GM11168 (cell line): Measurements from ENCODE around the gene NTF3.

ENCODE experiments used
- in situ Hi-C: fragments of 300-500 bp; cut with MboI; formaldehyde crosslinking; loops from one replicate; pipeline ENCODE4 v1.12.0; 2022; ENCODE audit warnings: low sequenced_read_pairs; ENCODE audit not compliant: unreplicated experiment

The NTF3 gene

DNA sequence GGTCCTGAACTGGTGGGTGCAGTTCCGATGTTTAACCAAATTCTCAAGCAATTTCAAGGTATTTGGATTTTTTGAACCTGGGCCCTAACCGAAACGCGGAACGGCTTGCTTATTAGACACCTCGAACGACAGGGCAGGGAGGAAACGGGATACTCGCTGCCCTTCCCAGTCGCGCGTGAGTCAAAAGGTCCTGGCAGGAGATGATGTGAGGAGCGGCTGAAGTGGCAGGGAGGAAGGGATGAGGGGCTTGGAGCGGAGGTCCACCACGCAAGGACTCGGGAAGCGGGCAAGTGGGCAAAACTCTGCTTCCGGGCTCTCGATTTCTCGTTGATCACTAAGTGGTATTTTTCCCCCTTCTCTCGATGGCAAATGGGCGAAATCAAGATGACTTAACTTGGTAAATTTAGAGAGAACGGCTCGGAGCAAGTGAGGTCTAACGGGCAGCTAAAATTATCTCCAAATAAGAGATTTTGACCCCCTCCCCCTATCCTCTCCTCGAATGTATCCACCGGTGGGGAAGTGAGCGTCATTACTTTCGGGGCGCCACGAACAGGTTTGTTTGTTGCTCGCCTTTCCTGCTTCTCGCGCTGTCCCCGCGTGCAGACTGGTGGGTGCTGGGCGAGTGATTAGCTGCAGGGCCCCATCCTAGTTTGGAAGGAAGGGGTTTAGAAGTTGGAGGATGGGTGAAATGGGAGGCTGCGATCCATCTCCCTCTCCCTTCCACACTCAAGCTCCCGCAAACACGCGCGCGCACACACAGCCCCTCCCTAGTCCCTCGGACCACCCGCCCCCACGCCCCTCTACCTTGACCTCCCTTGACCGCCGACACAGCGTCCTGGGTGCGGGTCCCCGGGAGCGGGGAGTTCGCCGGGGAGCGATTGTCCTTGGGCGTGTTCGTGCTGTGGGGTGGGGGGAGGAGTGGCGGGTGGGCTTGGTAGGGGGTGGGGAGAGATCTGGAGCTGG, 986 bp upstream of the NTF3 start:
- in situ Hi-C loops = no loop called here

DNA sequence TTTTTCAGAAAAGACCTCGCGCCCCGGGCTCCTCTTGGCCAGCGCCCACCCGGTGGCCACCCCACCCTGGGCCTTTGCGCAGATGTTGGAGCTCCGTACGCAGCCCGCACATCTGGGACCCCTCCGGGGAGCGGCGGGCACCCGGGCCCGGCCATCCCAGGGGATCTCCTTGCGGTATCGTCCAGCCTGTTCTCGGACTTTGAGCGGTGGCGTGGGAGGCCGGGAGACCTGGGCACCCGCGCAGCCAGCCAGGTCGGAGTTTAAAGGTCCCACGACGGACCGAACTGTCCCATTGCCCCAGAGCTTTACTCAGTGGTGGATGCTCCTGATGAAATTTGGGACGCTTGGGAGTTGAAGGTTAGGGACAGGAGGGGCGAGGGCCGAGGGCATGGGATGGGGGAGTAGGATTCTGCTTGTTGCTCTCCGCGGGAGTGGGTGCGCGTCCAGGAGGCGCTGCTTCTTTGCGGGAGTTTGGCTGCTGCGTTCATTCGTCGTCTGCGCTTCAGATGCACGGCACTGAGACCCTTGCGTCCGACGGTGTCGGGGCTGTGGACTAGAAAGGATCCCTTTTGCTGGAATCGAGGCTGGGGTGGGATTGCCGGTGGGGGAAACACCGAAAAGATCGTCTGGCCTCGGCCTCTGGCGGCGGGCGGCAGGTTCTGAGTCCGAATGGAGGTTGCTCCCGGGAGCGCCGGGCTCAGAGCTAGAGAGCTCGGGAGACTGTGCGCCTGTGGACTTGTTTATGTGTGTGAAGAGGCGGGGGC, 1.4 kb downstream of the NTF3 start:
- in situ Hi-C loops = no loop called here

DNA sequence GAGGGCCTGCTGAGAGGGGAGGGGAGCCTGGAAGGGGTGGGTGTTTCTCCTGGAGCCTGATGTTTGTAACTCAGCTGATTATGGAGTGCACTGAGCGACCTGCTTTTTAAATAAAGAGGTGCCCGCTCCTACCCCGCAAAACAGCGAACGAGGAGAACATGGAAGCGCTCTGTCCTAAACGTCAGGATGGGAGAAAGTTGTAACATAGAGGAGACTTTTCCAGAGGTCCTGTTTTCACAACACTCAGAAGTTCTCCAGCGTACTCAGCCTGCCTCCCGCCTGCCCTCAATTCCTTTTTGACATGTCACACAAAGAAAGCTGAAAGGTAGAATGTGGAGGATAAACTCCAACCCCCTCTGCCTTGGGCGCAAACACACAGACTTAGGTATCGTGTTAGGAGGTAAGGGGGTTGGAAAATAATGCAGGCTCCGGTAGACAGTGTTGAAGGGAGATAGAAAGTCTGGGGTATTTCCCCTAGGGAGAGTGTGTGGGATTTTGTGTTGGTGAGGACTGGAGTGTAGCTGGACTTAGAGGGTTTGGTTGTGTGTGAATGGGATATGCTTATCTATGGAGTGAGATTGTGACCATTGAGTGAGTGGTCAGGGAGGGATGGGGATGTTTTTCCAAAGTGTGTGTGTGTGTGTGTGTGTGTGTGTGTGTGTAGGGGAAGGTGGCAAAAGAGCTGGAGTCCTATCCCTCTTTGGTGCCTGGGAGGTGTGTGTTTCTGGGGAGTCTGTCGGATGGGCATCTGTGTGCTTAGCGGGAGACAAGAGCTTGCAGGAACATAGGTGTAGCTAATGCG, 2.1 kb downstream of the NTF3 start:
- in situ Hi-C loops = no loop called here

DNA sequence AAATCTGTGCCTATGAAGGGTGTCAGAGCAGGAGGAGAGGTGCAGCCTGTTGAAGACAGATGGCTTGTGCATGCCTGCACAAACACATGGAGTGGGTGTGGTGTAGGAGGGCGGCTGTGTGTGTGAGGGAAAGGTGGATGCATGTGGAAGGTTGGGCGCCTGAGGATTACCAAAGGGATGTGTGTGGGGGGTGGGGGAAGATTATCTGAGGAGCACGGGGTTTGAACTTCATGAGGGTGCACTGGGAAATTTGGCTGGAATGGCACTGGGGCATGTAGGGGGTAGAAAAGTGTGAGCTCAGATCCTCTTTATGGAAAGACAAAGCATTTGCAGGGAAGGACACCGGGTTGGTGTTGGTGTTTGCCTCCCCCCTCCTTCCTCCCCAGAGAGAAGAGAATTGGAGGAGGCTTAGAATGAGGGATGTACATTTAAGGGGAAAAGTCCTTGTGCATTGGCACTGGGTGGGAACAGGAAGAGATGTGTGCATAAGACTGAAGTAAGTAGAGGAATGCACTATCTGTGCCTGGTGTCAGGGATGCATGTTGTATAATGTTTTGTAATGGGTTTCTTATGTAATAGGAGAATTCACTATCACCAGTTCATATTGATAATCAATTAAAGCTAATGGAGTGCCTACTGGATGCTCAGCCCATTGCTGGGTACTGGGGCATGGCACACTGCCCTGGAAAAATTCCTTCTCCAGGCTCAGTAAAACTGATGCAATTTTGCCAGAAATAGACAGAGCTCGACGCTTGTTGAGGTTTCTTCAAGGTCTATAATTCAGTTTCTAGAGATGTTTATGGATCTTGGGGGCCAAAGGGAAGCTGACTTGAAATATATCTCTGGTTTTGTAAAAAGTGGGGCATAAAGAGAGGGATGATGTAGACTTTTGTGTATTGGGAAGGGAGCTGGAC, 3.0 kb downstream of the NTF3 start:
- in situ Hi-C loops = no loop called here

DNA sequence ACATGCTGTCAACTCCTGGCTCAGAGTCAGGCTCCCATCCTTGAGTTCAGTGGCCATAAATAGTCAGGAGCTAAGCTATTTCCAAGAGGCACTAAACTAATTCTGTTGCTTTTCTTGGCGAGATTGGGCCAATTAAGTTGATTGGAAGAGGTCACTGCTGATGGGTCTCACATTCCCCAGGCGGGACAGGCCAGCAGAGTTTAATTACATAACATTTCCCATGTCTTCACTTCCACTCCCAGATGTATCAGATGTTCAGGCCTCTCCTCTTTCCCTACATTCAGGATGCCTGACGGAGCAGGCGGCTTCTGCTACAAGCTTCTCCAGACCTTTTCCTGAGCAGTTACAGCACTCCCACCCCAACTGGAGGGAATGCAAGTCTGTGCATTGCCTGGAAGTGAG, 5.3 kb downstream of the NTF3 start:
- in situ Hi-C loops = no loop called here

DNA sequence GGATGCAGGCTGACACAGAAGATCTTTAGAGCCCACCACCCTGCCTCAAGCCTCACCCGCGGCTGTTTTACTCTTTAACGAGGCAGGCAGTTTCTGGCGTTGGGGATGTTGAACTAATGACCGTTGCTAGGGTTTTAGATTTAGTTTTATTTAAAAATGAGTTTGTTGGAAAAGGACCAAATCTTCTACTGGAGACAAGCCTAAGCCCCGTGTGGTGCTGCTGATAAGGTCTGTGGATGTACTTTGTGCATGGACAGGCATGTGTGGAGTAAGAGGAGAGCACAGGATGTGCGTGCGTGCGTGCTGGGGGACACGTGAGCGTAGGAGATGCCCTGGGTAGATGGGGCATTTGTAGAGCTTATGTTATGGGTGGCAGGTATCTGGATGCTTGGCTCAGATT, 5.7 kb downstream of the NTF3 start:
- in situ Hi-C loops = no loop called here

DNA sequence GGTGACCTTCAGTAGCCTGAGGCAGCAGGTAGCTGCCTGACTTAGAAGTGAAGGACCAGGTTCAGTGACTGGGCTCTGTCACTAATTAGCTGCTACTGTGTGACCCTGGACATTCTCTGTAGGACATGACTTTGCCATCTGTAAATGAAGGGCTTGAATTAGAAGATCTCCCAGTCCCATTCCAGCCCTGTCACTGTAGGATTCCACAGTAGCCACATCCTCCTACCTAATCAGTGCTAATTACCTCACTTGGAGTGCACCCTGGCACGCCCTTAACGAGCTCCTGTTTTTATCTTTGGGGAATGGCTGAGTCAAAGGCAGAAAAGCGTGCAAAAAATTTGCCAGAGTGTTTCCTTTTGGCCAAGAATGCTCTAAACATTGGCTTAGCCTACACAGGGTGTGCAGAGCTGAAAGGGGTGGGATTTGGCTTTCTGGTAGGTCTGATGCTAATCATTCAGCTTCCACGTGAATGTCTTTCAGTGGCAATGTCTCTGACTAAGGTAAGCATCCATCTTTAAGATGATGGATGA, 6.8 kb downstream of the NTF3 start:
- in situ Hi-C loops = no loop called here

DNA sequence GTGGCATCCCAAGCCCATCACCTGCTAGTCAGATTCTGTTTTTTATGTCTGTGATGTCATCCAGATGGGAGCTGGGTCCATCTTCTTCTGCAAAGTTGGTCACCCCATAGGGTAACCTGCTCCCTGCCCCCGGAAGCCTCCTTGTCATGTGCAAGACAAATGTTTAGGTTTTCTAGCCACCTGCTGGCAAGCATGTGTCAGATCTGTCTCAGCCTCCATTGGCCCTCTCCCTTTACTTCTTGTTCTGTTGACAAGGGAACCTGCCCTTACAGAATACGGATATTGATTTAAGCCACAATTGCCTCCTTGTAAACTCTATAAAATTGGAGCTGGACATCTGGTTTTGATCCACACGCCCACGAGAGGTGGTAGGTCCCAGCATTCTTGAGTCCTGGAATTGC, 7.5 kb downstream of the NTF3 start:
- in situ Hi-C loops = no loop called here

DNA sequence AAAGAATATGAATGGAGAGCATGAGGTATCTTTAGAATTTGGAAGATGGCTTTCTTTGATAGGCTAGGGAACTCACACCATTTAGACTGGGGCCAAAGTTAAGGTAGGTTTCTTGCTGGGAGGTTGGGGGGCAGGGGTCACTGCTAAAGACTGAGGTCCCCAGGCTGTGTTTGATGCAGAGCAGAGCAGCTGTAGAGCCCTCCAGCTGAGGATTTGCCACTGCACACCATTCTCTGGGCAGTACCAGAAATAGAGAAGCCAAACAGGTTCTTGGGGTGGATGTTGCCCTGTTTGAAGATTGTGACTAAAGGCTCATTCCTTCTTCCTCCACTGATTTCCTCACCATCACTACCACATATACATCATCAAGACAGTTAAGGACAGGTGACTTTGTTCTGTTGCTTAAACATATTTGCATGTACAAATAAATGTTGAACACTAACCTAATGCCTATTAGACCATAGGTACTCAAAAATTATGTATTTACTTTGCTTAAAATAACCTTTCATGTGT, 7.9 kb downstream of the NTF3 start:
- in situ Hi-C loops = no loop called here

DNA sequence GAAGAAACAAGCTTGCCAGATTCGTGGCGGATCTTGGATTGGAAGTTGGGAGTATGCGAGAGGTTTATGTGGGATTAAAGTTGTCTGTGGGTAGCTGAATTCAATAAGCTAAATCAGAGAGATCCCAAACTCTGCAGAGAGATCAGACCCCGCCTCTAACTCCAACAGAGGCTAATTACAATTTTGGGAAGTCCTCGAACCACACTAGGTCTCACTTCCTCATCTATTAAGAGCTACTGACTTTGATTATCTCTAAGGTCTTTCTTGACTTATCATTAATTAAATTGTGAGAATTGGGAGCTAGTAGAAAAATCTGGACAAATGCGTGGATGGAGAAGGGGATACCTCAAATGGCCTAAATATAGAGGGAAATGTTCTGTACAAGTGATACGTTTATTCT, 9.1 kb downstream of the NTF3 start:
- in situ Hi-C loops = no loop called here

DNA sequence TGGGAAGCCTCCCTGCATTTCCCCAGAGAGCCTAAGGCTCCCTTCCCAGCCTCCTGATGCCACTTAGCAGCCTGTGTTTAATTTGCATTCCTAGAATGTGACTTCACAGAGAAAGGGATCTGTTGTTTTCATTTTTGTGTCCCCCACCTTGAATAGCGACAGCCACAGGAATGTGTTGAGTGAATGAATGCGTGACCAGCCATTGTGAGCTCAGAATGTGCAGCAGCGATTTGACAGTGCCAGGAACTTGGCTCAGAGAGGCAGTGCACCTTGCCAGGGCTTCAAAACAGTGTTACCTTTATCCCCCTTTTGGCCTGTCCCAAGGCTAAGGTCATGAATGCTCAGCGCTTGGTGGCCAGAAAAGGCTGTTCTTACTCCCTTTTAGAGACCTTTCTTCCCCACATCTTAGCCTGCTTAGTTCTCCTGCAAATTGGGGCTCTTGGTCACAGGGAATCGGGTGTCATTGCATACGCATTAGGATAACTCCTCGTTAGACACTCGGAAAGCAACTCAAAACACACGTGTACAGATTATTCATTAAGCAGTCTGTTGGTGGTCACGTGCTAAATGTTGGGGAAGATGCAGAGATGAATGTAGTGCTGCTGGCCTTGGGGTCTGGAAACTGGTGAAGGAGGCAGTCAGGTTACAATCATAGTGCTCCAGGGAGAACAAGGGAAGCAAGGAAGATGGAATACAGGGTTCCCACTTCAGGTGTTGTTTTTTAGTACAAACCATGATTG, 9.8 kb downstream of the NTF3 start:
- in situ Hi-C loops = no loop called here

DNA sequence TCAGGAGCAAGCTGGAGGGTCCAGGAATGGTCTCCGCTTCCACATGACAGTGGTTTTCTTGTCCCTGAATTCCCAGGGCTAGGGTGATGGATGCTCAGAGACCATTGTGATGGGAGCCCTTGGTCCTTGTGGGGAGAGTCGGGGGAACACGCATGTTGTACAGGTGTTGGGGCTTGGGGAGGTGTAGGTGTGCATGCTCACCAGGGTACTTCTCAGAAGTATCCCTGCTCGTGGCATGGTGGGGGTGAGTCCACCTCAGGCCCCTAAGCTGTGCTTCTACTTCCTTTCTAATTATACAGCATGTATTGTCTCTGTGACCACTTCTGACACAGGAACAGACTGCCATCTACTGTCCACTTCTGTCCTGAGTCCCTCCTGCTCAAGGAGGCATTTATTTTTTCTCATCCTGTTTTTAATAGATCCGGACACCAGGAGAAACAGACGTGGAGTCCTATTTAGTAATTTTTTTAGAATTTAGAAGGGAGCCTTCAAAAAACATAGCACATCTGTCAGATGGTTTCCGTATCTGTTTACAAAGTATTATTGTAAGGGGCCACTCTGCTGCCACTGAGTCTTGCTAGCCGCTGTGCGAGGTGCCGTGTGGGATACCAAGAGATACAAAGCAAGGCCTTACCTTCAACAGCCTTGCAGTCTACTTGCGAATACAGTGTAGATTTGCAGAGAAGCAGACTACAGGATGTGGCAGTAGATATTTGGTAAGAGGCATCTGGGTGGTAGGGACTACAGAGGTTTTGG, 10.5 kb downstream of the NTF3 start:
- in situ Hi-C loops = no loop called here

DNA sequence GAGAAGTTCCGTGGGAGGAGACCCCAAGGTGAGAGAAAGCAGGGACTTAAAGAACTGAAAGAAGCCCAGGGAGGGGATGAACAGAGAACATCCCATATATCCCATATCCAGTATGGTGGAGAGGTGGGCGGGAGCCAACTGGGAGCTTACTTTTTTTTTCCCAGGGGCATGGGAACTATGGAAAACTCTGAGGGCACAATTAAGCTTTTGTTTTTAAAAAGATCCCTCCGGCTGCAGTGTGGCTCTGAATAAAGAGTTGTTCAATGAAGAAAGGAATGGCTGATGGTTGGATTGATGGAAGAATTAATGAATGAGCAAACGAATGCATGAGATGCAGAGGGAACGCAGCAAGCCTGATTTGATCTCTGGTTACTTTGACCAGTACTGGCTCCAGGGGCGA, 12.6 kb downstream of the NTF3 start:
- in situ Hi-C loops = no loop called here

DNA sequence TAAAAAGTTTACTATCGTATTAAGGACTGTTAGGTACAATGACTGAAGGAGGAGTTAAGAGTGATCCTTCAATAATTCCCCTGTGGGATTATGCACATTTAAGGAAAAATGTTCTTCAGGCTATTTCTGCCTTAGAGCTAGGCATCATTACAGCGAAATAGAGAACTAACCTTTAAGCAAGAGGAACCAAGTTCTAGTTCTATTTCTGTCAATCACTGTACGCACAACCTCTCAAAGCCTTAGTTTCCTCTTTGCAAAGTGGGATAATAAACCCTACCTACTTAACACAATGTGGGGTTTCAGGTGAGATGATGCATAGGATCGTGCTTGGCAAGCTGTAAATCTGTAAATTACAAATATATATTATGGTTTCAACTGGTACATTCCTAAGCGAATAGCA, 15.4 kb downstream of the NTF3 start:
- in situ Hi-C loops = no loop called here

DNA sequence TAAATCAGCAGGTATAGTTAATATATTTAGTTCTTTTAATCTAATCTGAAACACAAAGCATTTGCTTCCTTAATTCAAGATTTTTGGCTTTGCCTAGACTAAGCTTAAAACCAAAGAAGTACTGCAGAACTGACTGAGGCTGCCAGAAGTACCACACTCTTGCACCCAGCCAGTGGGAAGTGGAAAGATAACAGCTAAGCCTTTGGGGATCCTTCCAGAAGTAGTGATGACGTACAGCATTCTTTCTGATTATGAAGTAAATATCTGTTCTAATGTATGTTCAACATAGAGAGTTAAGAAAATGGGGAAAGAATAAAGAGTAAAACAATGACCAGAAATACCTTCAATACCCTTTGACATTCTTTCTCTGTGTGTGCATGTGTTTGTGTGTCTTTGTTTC, 19.3 kb downstream of the NTF3 start:
- in situ Hi-C loops = no loop called here

DNA sequence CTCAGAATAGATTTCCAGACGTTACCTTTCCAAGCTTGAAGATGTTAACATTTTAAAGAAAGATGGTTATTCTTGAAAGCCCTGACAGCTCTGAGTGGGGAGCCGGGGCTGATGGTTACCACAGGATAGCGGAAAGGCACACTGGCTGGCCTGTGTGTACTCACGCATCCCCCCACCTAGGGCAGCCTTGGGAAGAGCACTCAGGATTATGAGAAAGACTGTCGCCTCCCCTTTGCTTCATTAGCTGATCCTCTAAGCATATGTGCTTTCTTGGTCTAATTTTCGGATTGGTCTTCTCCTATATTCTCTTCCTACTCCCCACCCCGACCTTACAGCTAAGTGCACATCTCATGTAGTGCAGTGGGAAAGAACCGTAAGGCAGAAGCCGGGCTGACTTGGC, 20.7 kb downstream of the NTF3 start:
- in situ Hi-C loops = no loop called here

DNA sequence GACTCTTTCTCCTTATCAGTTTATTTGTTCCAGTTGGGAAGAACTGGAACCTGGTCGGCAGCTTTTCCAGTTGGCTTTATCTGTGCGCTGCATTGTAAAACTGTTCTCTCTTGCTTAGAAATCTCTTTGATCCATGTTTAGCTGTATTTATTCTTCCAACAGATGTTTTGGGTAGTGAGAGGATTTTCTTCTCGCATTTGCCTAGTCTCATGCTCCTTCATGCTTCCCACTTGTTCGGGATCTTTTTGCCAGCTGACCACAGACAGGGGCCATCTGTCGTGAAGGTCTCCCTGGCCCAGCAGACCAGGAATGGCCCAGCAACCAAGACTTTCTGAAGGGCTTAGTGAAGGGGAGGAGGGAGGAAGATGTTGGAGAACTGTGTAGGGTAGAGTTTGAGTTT, 21.6 kb downstream of the NTF3 start:
- in situ Hi-C loops = no loop called here

DNA sequence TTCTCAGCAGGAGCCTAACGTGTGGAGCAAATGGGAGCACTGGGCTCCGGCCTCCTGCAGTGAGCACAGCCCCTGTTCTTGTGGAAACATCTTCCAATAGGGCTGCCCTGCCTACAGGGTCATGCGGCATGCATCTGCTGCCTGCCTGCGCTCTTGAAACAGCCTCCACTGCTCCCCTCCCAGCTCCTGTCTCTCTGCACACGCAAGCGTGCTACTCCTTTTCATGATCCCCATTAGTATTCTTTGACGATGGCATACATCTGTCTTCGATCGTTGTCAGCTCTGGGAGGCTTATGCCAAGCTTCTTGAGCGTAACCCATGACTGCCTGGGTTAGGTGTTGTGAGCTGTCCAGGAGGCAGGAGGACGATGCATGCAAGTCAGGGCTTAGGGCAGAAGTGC, 23.1 kb downstream of the NTF3 start:
- in situ Hi-C loops = no loop called here
